Lower lobe of right lung (tissue), 2 donors: ENCODE data around the gene ILF3. TPM values are rescaled to one million over a fixed set of nuclear protein-coding genes. Genes with fewer than 3 reads are reported as not detected.

Experiments used
- ATAC-seq, 2 donors: fragments of 200-7000 bp; cut with Tn5 transposase; one replicate each; pipeline ENCODE4 v1.9.1; 2020 to 2022; ENCODE audit warnings: mild to moderate bottlenecking in 2 of 2, moderate library complexity in 2 of 2
- DNase-seq: peaks from one replicate; pipeline ENCODE4 v3.0.0-alpha.2; 2020
- H3K27ac ChIP-seq: fragments of 200-600 bp; one replicate; pipeline ENCODE4 v1.8.0; 2022
- H3K27me3 ChIP-seq: fragments of 200-600 bp; one replicate; pipeline ENCODE4 v1.8.0; 2022; ENCODE audit warnings: low read depth
- H3K36me3 ChIP-seq: fragments of 200-600 bp; one replicate; pipeline ENCODE4 v1.8.0; 2022; ENCODE audit warnings: mild to moderate bottlenecking
- H3K4me1 ChIP-seq: fragments of 200-600 bp; one replicate; pipeline ENCODE4 v1.8.0; 2022
- H3K4me3 ChIP-seq: fragments of 200-600 bp; one replicate; pipeline ENCODE4 v1.8.0; 2022; ENCODE audit warnings: mild to moderate bottlenecking
- H3K9me3 ChIP-seq: fragments of 200-600 bp; one replicate; pipeline ENCODE4 v1.8.0; 2022
- CTCF ChIP-seq: fragments of 200-600 bp; IDR thresholded peaks from one replicate; pipeline ENCODE4 v1.8.0; 2022; ENCODE audit warnings: antibody characterized with exemption, mild to moderate bottlenecking
- intact Hi-C: fragments of 100-400 bp; cut with DNase I; formaldehyde crosslinking; loops from one replicate; pipeline ENCODE4 v1.11.0; 2022
- microRNA-seq: library from miRNA; unstranded; fragments of <30 nt; microRNA quantifications from one replicate; pipeline ENCODE4 v1.2.0, GENCODE V29; 2020; ENCODE audit warnings: borderline number of aligned reads
- total RNA-seq: library from RNA; stranded (reverse); fragmentation: NEBNext Ultra II Directional; extraction: Animal tissue kit (Norgen Biotek cat#: 25700); gene quantifications from one replicate; pipeline ENCODE4 v1.2.1, GENCODE V29; 2021
- donor health status: DM: no; HTN: yes; CAD: no; lungs with severe emphysema.

Gene ILF3
- total RNA-seq, 1 donor from 2014 or later = 175 TPM

- Histone ChIP-seq H3K36me3 (no peaks in the 10 kb centered on the region), H3K4me1 (peaks cover 88% of the 10 kb centered on the region), H3K27me3 (no peaks in the 10 kb centered on the region), H3K27ac (peak overlapping the region; percentile 78), H3K4me3 (no peak overlapping the region), H3K9me3 (no peaks in the 10 kb centered on the region)
- DNase-seq = no peak
- intact Hi-C loops = no loop called here
- ATAC-seq = peak in 1 of 2 donors; percentile 67
- no peak for TF ChIP-seq CTCF
These were observed 86.7 kb downstream of the ILF3 start for GRCh38 chr19:10740798-10741197.

Small RNA genes lying within 50 kb of the gene (microRNA-seq; reads per million reads assigned to microRNA genes)
- gene MIR638 = not detected

Other genes with a start within 250 kb of the ILF3 start
- 35.9 TPM for gene PDE4A, start 233.8 kb upstream of the ILF3 start, total RNA-seq
- 67.5 TPM for gene KEAP1, start 151.0 kb upstream of the ILF3 start, total RNA-seq
- 2.4 TPM for gene S1PR5, start 136.9 kb upstream of the ILF3 start, total RNA-seq
- gene ATG4D, start 110.4 kb upstream of the ILF3 start, total RNA-seq = 22.9 TPM
- gene KRI1, start 88.3 kb upstream of the ILF3 start, total RNA-seq = 25.2 TPM
- 13.1 TPM for gene CDKN2D, start 85.4 kb upstream of the ILF3 start, total RNA-seq
- gene AP1M2, start 67.0 kb upstream of the ILF3 start, total RNA-seq = 36.9 TPM
- gene SLC44A2, start 28.8 kb upstream of the ILF3 start, total RNA-seq = 256 TPM
- 29.7 TPM for gene QTRT1, start 47.1 kb downstream of the ILF3 start, total RNA-seq
- 282 TPM for gene DNM2, start 63.7 kb downstream of the ILF3 start, total RNA-seq
- gene TMED1, start 181.9 kb downstream of the ILF3 start, total RNA-seq = 23.5 TPM
- gene C19orf38, start 194.1 kb downstream of the ILF3 start, total RNA-seq = 11.7 TPM
- 27.5 TPM for gene CARM1, start 217.2 kb downstream of the ILF3 start, total RNA-seq